Stimulated activated CD4-positive, alpha-beta T cell treated with anti-CD3 and anti-CD28 coated beads, Interleukin-12 subunit alpha, Interleukin-12 subunit beta, amount 100 ng/mL, for 48 hours (primary cell): ENCODE data around the gene CLDN24.
"Not testable (repeated sequence)": the region's sequence is repeated elsewhere in the genome, so short reads cannot be mapped to it uniquely, and the experiment has no call there.

Source experiments
- DNase-seq, 3 donors: peaks; one replicate each; pipeline ENCODE4 v3.0.0-alpha.2; 2020; ENCODE audit warnings: low read depth in 2 of 3, low spot score in 1 of 3

The CLDN24 gene

DNA sequence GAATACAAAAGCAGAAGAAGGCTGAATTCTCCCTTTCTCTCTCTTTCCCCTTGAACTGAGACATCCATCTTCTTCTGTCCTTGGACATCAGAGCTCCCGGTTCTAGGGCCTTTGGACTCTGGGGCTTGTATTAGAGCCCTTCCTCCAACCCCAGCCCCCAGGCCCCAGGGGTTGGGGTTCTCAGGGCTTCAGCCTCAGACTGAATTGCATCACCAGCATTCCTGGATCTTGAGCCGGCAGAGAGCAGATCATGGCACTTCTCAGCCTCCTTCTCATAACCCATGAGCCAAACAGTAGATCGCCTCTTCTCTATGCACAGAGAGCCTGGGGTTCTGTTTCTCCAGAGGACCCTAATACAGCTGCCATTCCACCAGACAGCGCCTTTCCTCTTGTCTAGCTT, 25.3 kb upstream of the CLDN24 start:
- no peak for DNase-seq

DNA sequence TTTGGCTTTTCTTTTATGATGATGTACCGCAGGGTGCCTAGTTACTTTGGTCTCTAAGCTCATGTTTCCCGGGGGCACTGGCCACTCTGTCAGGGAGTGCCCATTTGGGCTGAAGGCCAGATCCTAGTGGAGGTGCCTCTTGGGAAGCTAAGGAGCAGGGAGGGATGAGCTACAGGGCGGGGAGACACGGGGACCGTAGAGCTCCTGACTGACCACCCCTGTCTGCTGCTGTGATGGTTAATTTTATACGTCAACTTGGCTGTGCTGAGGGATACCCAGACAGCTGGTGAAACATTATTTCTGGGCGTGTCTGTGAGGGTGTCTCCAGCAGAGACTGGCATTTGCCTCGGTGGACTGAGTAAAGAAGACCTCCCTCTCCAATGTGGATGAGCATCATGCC, 24.9 kb upstream of the CLDN24 start:
- DNase-seq, result no peak

DNA sequence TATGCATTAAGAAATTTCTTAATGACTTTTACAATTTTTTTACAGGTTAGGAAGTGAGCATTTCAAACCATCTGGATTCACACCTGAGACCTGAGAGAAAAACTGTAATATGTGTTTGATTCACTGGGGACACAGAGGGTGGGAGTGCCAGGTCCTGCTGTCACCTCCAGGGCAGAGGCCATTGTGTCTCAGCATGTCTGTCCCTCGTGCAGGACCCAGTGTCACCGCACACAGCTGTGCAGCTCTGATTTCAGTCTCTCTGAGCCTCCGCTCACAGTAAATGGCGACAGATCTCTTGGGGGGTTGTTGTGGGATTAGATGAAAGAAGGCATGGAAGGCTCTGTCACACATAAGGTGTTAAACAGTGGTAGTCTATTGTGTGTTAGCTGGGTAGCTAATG, 23.0 kb upstream of the CLDN24 start:
- DNase-seq, result no peak

DNA sequence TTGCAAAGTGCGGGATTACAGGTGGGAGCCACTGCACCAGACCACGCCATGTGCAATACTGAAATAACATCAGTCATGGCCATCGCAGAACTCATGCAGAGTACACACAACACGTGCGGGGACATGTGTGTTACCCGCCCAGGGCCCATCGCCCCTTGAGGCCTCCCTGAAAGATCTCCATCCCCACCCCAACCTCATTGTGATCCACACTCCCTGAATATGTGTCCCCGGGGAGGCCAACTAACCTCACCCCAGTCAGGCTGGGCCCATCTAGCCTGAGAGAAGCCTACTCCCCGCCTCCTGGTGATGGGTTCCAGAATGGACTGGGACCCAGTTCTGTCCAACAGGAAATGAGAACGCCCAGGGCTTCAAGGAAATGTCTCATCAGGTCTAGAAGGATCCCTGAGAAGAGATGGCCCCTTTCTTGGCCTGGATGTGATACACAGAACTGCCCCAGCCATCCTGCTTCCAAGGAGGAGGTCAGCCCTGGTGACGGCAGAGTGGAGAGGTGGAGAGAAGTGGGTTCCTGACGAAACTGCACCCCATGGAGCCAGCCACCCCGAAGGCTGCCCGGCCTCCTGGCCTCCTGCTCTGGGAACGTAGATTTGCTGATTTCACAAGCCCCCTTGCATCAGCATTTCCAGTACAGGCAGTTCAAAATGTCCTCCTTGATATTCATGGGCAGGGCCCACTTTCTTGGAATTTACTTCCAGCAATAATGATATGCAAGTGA, 22.5 kb upstream of the CLDN24 start:
- no peak for DNase-seq

DNA sequence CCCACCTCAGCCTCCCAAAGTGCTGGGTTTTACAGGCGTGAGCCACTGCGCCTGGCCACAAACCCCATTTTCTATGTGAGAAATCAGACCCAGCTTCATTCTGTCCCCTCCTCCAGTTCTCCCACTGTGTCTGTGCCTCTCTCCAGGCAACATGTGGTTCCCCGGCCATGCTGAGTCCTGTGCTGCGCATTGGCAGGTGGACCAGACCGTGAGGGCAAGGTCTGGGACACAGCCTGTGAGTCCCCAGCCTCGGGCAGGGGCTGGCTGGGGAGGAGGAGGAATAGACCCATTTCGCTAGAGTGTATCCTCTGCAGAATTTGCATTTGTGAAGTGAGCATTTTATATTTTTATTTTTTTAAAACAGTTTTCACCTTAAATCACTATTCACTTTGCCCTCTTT, 21.5 kb upstream of the CLDN24 start:
- no peak for DNase-seq

DNA sequence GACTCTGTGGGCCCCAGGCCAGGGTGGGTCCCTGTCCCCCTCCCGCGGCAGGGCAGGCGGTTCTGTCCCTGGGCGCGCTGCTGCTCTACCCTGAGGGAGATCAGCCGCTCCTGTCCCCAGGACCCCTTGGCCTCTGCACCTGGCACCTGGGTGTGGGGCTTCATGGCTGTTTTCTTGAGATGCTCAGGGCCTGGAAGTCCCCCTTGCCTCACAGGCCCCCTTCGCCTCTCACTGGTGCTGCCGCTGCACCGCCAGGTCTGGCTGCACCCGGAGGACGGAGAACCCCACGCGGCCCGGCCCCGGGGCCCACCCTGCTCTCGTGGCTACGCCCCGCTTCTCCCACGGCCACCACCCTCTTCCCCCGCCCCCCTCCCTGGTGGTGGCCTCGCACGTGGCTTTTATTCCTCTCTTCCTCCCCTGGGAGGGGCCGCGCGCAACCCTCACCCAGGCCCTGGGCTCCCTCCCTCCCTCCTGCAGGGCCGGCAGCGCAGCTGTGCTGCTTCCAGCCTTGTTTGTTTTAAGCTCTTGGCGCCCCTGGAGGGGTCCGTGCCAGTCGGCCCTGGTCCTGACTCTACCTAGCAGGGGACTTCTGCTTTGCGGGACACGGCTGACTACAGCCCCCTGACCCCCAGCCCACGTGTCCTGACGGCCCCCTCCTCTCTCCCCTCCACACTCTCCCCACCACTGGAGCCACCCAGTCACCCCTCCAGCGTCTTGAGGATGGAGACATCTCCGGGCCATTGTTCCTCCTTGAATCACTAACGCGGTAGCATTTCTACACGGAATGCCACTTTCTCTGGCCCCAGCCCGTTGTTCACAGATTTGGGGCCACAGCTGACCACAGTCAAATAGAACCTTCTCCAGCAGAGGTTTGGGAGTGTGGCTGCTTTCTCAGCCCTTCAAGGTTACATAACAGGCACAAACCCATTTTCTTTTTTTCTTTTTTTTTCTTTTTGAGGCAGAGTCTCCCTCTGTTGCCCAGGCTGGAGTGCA, 20.6 kb upstream of the CLDN24 start:
- no peak for DNase-seq

DNA sequence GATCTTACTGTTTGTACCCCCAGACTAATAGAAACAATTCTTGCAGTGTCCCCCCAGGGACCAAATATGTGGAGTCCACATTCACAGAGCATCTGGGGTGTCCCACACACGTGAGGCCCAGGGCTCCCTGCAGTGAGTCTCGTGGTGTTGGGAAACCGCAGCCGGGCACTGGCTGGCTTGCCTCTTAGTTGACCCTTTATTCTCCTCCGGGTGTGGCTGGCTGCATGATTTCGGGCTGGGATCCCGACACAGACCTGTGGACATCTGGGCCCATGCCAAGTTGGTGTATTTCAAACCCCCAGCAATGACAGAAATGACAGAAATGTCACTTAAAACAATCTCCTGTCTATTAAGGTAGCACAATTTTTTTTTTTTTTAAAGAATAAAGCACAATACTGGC, 15.6 kb upstream of the CLDN24 start:
- DNase-seq, result no peak

DNA sequence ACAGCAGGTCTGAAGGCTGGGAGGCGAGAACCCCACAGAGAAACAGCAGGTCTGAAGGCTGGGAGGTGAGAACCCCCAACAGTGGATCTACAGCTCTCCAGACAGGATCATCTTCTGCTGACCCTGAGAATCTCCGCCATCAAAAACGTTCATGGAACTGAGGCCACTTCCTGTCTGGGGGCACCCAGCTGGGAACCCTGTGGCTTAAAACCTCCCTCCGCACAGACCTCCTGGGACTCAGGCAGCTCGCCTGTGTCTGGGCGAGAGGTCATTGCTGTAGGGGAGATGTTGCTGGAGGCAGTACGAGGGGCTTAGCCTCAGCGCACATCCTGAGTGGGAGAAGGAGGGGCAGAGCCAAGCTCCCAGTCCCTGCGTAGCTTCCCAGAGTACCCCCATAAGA, 15.1 kb upstream of the CLDN24 start:
- no peak for DNase-seq

DNA sequence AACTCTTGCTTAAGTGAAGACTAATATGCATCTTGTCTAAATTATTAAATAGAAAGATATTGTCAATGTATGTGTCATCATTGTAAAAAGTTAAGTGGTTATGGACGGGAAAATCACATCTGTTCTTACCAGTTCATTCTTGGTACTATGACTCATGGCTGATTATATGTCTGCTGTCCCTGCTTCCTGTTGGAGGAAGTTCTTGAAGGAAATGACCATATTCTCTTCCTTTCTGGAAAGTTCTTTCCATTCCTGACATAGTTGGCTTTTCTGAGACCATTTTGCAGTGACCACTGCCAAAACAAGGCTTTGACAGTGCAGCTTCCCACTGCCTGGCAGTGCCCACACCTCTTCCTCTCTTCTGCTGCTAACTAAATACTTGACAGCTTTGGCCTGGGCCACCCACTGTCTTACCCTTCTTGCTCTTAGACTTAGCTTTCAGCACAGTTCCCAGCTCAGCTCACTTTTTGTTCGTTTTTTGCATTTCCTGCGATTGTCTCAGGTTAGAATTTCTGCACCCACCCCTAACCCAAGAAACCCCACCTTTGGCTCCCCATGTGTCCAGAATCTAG, 13.2 kb upstream of the CLDN24 start:
- DNase-seq, result no peak

DNA sequence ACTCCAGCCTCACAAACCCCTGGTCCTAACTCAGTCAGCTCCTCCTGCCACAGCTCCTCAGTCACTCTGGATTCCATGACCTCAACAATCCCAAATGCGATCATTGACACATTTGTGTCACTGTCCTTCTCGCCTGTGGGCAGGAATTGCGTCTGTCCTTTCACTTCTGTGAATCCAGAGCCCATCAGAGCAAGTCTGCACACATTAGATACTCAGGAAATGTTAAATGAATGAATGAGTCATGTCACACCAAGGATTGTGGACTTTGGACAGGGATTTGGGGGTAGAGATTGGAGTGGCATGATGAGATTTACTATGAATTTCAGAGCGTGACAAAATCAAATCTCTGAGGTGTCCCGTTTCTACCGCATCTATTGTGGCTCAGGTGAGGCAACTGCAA, 11.8 kb upstream of the CLDN24 start:
- no peak for DNase-seq

DNA sequence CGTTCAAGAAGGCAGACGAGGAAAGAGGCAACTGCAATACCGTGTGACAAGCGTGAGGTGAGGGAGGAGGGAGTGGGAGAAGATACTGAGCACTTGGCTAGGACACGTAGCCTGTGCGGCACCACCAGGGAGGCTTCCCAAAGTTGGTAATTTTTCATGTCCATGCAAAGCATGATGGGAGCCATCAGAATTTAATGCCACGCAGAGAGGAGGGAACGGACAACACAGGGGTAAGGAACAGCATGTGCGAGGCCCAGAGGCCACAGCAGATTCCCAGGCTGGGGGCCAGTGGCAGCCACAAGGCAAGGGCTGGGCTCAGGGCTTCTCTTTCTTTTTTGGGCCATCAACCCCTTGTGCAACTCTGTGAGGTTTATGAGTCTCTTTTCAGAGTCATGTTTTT, 11.0 kb upstream of the CLDN24 start:
- no peak for DNase-seq

DNA sequence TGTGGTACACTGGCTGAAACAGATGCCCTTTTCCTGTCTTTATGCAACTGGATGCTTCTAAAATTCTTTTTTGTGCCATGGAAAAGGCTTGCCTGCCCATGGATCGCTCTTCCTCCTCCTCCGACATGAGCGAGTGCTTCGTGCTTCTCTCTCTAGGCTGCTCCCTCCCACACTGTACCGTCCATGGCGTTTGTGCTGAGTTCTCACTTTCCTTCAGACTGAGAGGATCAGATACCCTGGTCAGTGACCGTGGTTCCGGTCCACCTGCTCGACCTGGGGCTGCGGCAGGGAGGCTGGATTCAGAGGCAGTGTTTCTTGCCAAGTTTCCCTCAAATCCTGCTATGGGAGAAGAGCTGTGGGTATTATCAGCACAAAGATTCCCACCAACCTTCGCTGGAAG, 10.2 kb upstream of the CLDN24 start:
- DNase-seq, result no peak

DNA sequence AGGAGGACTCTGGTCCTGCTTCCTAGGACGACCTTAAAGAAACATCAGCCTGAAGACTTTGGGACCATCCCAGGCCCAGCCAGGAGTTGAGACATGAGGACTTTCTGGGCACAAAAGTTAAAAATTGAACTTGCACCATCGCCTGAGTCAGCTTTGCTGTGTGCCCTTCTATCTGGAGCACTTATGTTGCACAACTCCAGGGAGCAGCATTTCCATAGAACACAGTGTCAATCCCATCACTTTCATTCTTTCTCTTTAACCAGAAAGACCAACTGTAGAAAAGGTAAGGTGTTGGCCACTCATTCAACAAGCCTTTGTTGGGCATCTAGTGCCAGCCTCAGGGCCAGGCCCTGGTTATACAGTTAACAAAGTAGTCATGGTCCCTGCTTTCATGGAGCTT, 8.6 kb upstream of the CLDN24 start:
- DNase-seq, result no peak

DNA sequence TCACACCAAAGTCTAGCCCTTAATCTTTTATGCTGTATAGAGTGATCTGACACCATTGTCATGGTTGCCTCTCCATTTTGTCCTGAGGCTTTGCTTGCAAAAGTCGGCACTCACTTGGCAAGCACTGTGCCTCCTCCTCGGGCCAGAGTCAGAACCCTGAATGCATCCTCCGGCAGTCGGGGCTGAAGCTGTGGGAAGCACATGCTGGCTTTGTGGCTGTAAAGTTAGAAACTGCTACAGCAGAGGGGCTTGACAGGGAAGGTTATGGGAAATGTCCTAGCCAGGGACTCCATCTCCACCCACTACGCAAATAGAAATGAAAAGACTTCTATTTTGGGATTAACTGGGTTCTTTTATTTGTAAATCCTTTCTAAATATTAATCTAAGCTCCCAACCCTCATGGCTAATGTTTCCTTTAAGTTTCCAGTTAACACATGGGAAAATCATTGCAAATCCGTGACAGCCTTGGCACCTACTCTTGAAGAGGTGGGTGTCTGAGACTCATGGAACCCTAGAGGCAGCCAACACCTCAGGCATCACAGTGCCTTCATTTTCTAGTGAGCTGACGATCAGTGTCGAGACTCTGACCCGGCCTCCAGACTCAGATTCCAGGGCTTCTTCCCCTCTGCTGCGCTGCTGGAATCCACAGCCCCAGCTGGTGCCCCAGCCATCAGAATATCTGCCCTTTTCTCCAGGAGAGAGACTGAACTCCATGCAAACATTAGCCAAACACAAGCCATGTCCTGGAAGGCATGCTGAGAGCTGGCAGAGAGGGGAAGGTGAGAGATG, 7.9 kb upstream of the CLDN24 start:
- DNase-seq, result no peak

DNA sequence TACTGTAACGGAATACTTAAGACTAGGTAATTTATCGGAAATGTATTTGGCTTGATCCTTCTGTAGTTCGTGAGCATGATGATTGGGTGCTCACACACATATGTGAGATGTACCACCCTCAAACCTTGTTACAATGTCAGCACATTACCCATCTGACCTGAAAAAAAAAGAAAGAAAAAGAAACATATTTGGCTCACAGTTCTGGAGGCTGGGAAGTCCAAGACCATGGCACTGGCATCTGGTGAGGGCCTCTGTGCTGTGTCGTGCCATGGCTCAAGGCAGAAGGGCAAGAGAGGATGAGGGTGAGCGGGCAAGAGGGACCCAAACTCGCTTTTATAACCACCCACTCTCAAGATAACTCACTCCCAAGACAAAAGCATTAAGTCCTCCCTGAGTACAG, 7.0 kb upstream of the CLDN24 start:
- no peak for DNase-seq

DNA sequence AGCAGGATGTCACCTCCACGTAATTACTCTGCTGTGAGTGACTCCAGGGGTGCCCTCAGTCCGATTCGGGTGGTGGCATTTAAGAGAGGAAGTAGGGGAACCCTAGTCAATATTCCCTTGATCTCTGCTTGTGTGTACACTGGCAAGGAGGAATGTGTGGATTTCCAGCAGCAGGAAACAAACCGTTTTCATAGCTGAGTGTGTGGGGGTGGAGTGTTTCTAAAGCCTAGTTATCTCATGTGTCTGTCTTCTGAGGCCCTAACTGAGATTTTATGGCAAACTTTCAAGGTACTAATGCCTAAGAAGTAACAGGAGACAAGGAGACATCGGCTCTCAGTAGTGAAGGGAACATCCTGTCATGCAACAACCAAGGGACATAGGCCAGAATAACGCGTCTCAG, 6.6 kb upstream of the CLDN24 start:
- DNase-seq, result no peak

DNA sequence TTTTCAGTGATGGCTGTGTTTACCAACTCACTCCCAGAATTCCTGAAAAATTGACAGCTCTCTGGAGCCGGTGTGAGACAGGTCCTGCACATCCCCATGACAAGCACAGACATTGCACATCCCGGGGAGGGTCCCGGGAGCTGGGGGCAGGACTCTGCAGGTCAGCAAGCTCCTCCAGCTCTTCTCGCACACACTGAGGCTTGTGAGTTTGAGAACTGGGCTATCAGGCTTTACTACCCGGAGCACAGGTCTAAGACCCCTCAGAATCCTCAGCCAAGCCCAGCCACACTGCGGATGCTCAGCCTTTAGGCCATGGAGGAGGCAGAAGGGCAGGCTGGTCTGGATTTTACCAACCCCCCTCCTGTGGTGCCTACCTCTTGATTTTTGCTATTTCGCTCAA, 5.6 kb upstream of the CLDN24 start:
- no peak for DNase-seq

DNA sequence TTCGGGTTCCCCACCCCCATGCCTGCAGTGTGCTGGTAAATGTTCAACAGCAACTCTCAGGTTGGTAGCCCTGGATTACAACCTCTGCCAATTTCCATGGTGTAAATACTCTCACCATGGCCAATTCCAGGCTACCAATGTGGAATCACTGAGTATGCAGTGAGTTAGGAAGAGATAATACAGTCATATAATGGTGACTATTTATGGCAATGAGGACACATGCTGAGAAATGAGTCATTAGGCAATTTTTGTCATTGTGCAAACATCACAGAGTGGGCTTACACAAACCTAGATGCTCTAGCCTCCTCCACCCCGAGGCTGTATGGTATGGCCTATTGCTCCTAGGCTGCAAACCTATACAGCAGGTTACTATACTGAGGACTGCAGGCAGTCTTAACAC, 4.6 kb upstream of the CLDN24 start:
- DNase-seq, result no peak

DNA sequence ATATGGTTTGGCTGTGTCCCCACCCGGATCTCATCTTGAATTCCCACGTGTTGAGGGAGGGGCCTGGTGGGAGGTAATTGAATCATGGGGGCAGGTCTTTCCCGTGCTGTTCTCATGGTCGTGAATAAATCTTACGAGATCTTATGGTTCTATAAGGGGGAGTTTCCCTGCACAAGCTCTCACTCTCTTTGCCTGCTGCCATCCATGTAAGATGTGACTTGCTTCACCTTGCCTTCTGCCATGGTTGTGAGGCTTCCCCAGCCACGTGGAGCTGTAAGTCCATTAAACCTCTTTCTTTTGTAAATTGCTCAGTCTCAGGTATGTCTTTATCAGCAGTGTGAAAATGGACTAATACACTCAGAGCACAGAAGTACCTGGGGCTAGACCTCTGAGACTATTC, 4.2 kb upstream of the CLDN24 start:
- not testable (repeated sequence) for DNase-seq

DNA sequence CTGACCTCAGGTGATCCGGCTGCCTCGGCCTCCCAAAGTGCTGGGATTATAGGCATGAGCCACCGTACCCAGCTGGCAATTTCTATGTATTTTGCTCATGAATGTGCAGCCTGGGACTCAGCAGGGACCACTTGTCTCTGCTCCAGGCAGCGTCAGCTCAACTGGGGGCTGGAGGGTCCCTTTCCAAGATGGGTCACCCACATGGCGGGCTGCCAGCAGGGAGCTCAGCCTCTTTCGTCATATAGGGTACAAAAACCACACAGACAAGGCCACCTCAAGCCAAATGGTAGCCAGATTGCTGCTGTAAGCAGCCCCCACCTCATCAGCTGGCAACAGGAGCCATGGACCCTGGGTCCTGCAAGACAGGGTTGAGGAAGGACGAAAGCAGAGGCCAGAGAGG, 2.4 kb upstream of the CLDN24 start:
- DNase-seq, result no peak

DNA sequence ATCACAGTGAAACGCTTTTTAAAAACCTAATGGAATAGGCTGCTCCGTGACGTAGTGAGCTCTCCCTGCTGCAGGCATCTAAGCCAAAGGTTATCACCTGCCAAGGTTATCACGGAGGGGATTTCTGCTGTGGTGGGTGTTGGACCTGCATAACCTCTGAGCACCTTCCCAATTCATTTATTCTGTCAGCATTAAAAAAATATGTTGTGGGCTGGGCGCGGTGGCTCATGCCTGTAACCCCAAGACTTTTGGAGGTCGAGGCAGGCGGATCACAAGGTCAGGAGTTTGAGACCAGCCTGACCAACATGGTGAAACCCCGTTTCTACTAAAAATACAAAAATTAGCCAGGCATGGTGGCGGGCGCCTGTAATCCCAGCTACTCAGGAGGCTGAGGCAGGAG, 1.8 kb upstream of the CLDN24 start:
- not testable (repeated sequence) for DNase-seq
